Ishikawa (cell line): ENCODE data around the gene CAMP.

Source experiments
- CEBPB ChIP-seq: IDR thresholded peaks from 2 replicates; pipeline ENCODE4 v1.6.1; 2012
- CREB1 ChIP-seq: IDR thresholded peaks from 2 replicates; pipeline ENCODE4 v1.6.1; 2012; ENCODE audit warnings: low read depth
- EGR1 ChIP-seq: IDR thresholded peaks from 2 replicates; pipeline ENCODE4 v1.6.1; 2012
- EP300 ChIP-seq: IDR thresholded peaks from 2 replicates; pipeline ENCODE4 v1.6.1; 2012; ENCODE audit warnings: borderline replicate concordance
- FOXM1 ChIP-seq: IDR thresholded peaks from 2 replicates; pipeline ENCODE4 v1.6.1; 2012; ENCODE audit warnings: low read depth, borderline replicate concordance
- MAX ChIP-seq: IDR thresholded peaks from 2 replicates; pipeline ENCODE4 v1.6.1; 2012
- NFIC ChIP-seq: IDR thresholded peaks from 2 replicates; pipeline ENCODE4 v1.6.1; 2012
- RAD21 ChIP-seq: IDR thresholded peaks from 2 replicates; pipeline ENCODE4 v1.6.1; 2012; ENCODE audit warnings: low read depth
- TAF1 ChIP-seq: IDR thresholded peaks from 2 replicates; pipeline ENCODE4 v1.6.1; 2012; ENCODE audit warnings: low read depth, mild to moderate bottlenecking
- TCF12 ChIP-seq: IDR thresholded peaks from 2 replicates; pipeline ENCODE4 v1.6.1; 2012; ENCODE audit warnings: low read depth
- TEAD4 ChIP-seq: IDR thresholded peaks from 2 replicates; pipeline ENCODE4 v1.6.1; 2012
- USF1 ChIP-seq: IDR thresholded peaks from 2 replicates; pipeline ENCODE4 v1.6.1; 2012
- YY1 ChIP-seq: IDR thresholded peaks from 2 replicates; pipeline ENCODE4 v1.6.1; 2012; ENCODE audit warnings: low read depth
- ZBTB7A ChIP-seq: IDR thresholded peaks from 2 replicates; pipeline ENCODE4 v1.6.1; 2012; ENCODE audit warnings: low read depth
- TF ChIP-seq, protein P1 (sequence below): IDR thresholded peaks from 2 replicates; pipeline ENCODE4 v1.6.1; 2012; ENCODE audit warnings: low read depth, mild to moderate bottlenecking

CAMP gene

DNA sequence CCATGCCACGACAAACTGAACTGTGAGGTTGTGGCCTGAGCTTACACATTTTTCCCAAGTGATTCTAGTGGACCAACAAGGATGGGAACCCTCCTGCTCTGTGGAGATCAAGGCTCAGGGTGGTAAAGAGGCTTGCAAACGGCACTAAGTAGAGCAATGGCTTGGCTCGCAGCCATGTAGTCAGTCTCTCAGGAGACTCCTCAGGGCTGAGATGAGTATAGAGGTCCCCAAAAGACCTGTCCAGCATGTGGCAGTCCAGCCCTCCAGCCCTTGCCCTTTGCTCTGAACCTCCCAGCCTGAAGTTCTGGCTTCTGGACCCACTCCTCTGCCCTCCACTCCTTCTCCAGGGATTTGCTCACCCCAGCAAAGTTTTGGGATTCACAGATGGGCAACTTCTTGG, 8.3 kb upstream of the CAMP start:
- TF ChIP-seq MAX (no peak), USF1 (no peak), EP300 (no peak), CREB1 (no peak), FOXM1 (no peak), TAF1 (no peak), ZBTB7A (no peak), TCF12 (no peak), EGR1 (no peak), RAD21 (no peak), NFIC (no peak), YY1 (no peak), TEAD4 (no peak), CEBPB (no peak)
- TF ChIP-seq, protein P1, sequence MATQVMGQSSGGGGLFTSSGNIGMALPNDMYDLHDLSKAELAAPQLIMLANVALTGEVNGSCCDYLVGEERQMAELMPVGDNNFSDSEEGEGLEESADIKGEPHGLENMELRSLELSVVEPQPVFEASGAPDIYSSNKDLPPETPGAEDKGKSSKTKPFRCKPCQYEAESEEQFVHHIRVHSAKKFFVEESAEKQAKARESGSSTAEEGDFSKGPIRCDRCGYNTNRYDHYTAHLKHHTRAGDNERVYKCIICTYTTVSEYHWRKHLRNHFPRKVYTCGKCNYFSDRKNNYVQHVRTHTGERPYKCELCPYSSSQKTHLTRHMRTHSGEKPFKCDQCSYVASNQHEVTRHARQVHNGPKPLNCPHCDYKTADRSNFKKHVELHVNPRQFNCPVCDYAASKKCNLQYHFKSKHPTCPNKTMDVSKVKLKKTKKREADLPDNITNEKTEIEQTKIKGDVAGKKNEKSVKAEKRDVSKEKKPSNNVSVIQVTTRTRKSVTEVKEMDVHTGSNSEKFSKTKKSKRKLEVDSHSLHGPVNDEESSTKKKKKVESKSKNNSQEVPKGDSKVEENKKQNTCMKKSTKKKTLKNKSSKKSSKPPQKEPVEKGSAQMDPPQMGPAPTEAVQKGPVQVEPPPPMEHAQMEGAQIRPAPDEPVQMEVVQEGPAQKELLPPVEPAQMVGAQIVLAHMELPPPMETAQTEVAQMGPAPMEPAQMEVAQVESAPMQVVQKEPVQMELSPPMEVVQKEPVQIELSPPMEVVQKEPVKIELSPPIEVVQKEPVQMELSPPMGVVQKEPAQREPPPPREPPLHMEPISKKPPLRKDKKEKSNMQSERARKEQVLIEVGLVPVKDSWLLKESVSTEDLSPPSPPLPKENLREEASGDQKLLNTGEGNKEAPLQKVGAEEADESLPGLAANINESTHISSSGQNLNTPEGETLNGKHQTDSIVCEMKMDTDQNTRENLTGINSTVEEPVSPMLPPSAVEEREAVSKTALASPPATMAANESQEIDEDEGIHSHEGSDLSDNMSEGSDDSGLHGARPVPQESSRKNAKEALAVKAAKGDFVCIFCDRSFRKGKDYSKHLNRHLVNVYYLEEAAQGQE, result no peak

- TF ChIP-seq, protein P1, result no peak
- TF ChIP-seq CREB1 (no peak), TEAD4 (no peak), RAD21 (no peak), CEBPB (no peak), EGR1 (no peak), FOXM1 (no peak), USF1 (no peak), NFIC (no peak), TCF12 (no peak), MAX (no peak), TAF1 (no peak), ZBTB7A (no peak), YY1 (no peak), EP300 (no peak)
Measured at GRCh38 chr3:48215466-48215865, 7.8 kb upstream of the CAMP start.

DNA sequence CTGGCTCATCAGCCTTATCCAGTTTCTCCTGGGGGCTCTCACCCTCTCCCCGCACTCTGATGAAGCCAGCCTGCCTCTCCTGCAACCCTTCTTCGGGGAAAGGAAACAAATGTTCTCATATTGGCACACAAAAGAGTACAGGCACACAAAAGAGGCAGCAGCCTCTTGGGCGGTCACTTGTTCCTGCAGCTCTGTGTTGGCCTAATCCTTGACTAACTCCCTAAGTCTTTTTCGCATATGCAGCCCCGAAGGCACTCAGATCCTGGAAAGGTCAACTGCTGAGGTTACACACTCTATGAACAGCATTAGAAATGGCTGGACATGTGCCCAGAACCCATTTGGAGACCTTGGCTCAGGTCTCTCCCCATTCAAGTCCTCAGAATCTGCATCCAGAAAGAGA, 7.4 kb upstream of the CAMP start:
- TF ChIP-seq TCF12, result no peak
- TF ChIP-seq EGR1, result no peak
- no peak for TF ChIP-seq TEAD4
- TF ChIP-seq RAD21, result no peak
- no peak for TF ChIP-seq YY1
- TF ChIP-seq MAX, result no peak
- no peak for TF ChIP-seq USF1
- TF ChIP-seq CREB1, result no peak
- no peak for TF ChIP-seq EP300
- TF ChIP-seq CEBPB, result no peak
- TF ChIP-seq, protein P1, result no peak
- no peak for TF ChIP-seq TAF1
- TF ChIP-seq FOXM1, result no peak
- no peak for TF ChIP-seq ZBTB7A

GRCh38 chr3:48217449-48217848, 5.8 kb upstream of the CAMP start:
- TF ChIP-seq RAD21, result no peak
- TF ChIP-seq EP300, result no peak
- no peak for TF ChIP-seq YY1
- no peak for TF ChIP-seq USF1
- no peak for TF ChIP-seq EGR1
- TF ChIP-seq CEBPB, result peak; percentile 66
- TF ChIP-seq CREB1, result no peak
- TF ChIP-seq, protein P1, result no peak
- peak; percentile 0 for TF ChIP-seq NFIC
- no peak for TF ChIP-seq MAX
